Measurements from ENCODE around the gene CBY1. TPM values are rescaled to one million over a fixed set of nuclear protein-coding genes. Genes with fewer than 3 reads are reported as not detected.

The CBY1 gene
- total RNA-seq, 2 experiments from 2014 or later, result 3.5 to 12.8 TPM

DNA sequence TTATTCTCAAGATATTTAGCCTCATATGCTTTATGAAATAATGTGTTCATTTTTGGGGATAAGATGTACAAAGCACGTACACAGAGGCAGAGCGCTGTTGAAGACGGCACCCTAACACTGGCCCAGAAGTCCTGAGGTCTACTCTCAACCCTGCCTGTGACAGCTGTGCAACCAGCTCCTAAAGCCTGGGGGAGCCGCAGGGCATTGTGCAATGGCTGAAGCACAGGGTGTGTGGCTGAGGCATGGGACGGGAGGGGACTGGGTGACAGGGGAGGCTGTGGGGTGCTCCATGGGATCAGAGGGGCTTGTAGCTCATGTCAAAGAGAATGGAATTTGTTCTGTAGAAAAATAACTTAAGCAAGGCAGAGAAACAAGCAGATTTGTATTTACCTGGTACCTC, 28.0 kb upstream of the CBY1 start:
- intact Hi-C loops (cut with micrococcal nuclease; ENCODE audit: unreplicated experiment), result no loop called here

DNA sequence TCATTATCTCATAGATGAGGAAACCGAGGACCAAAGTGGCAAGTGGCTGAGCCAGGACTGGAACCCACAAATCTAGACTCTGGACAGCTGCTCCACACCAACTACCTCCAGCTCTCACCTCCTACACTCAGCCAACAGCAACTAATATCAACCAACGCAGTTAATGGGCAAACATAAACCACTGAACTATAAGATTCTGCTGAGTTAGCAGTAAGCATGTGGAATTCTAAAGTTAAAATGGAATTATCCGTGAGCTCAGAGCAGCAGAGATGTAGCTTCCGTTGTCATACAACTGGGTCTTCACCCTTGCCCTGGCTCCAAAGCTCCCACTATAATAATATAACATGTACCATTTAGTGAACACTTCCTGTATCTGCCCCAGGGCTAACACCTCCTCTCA, 27.3 kb upstream of the CBY1 start:
- POLR2A ChIA-PET, result no interaction called here
- TF ChIP-seq EZH2phosphoT487 (IDR thresholded peaks at IDR 0.05; ENCODE audit: borderline replicate concordance, low read depth, low read length), result no peak
- TF ChIP-seq, protein P1, sequence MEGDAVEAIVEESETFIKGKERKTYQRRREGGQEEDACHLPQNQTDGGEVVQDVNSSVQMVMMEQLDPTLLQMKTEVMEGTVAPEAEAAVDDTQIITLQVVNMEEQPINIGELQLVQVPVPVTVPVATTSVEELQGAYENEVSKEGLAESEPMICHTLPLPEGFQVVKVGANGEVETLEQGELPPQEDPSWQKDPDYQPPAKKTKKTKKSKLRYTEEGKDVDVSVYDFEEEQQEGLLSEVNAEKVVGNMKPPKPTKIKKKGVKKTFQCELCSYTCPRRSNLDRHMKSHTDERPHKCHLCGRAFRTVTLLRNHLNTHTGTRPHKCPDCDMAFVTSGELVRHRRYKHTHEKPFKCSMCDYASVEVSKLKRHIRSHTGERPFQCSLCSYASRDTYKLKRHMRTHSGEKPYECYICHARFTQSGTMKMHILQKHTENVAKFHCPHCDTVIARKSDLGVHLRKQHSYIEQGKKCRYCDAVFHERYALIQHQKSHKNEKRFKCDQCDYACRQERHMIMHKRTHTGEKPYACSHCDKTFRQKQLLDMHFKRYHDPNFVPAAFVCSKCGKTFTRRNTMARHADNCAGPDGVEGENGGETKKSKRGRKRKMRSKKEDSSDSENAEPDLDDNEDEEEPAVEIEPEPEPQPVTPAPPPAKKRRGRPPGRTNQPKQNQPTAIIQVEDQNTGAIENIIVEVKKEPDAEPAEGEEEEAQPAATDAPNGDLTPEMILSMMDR (conservative IDR thresholded peaks at IDR 0.05; ENCODE audit: low read length), result no peak
- no peak overlapping the region for H2AFZ ChIP-seq (ENCODE audit: low read length)
- CTCF ChIA-PET (ENCODE audit: unreplicated experiment), result no interaction called here
- no peaks in the 10 kb centered on the region for H4K20me1 ChIP-seq (ENCODE audit: insufficient read depth, low read length)
- intact Hi-C loops (cut with micrococcal nuclease; ENCODE audit: unreplicated experiment), result no loop called here
- H3K4me2 ChIP-seq (ENCODE audit: low read length), result no peak overlapping the region
- H3K9me3 ChIP-seq (ENCODE audit: low read length), result no peaks in the 10 kb centered on the region
- BruUV-seq (replicated peaks), result no TSS peak
- no peak for DNase-seq (ENCODE audit: low spot score)
- H3K4me1 ChIP-seq (ENCODE audit: insufficient read depth, low read length, poor library complexity, severe bottlenecking), result no peaks in the 10 kb centered on the region
- H3K9me2 ChIP-seq (ENCODE audit: insufficient read depth, low read length), result no peaks in the 10 kb centered on the region
- H3K36me3 ChIP-seq (ENCODE audit: insufficient read depth, low read length), result no peaks in the 10 kb centered on the region
- no peak overlapping the region for H3K27ac ChIP-seq (ENCODE audit: low read depth, low read length, poor library complexity, severe bottlenecking)
- H3K79me2 ChIP-seq (ENCODE audit: insufficient read depth, low read depth, low read length), result no peaks in the 10 kb centered on the region
- H3K4me3 ChIP-seq (ENCODE audit: low read depth, low read length, poor library complexity, severe bottlenecking), result no peak overlapping the region

More for the DNA sequence above, 28.0 kb upstream of the CBY1 start:
- Histone ChIP-seq H3K4me2 (ENCODE audit: low read length) (no peak overlapping the region), H3K27ac (ENCODE audit: low read depth, low read length, poor library complexity, severe bottlenecking) (no peak overlapping the region), H3K79me2 (ENCODE audit: insufficient read depth, low read depth, low read length) (no peaks in the 10 kb centered on the region), H3K4me3 (ENCODE audit: low read depth, low read length, poor library complexity, severe bottlenecking) (no peak overlapping the region), H3K9me3 (ENCODE audit: low read length) (no peaks in the 10 kb centered on the region), H3K9me2 (ENCODE audit: insufficient read depth, low read length) (no peaks in the 10 kb centered on the region), H2AFZ (ENCODE audit: low read length) (no peak overlapping the region), H4K20me1 (ENCODE audit: insufficient read depth, low read length) (no peaks in the 10 kb centered on the region), H3K36me3 (ENCODE audit: insufficient read depth, low read length) (no peaks in the 10 kb centered on the region), H3K4me1 (ENCODE audit: insufficient read depth, low read length, poor library complexity, severe bottlenecking) (no peaks in the 10 kb centered on the region)
- BruUV-seq (replicated peaks), result no TSS peak
- DNase-seq (ENCODE audit: low spot score), result no peak
- ChIA-PET CTCF (ENCODE audit: unreplicated experiment) (no interaction called here), POLR2A (no interaction called here)
- TF ChIP-seq, protein P1 (conservative IDR thresholded peaks at IDR 0.05; ENCODE audit: low read length), result no peak
- no peak for TF ChIP-seq EZH2phosphoT487 (IDR thresholded peaks at IDR 0.05; ENCODE audit: borderline replicate concordance, low read depth, low read length)

DNA sequence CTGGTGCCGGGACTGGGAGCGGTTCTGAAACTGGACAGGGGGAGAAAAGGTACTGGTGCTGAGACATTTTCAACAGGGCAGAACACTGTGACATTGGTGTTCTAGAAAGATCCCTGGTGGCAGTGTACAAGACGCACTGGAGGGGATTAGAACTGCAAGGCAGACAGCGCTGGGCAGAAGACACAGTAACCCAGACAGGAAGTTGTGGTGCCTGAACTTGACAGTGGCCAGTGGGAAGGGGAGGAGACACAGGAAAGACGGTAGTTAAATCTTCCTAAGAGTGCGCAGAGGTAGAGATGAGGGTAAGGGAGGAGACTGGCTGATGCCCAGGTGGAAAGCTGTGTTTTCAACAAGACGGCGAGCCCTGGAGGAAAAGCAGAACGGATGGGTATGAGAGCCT, 24.7 kb upstream of the CBY1 start:
- no TSS peak for BruUV-seq (replicated peaks)

More for the DNA sequence above, 24.7 kb upstream of the CBY1 start:
- Histone ChIP-seq H3K4me3 (ENCODE audit: low read depth, low read length, poor library complexity, severe bottlenecking) (no peak overlapping the region), H3K36me3 (ENCODE audit: insufficient read depth, low read length) (no peaks in the 10 kb centered on the region), H3K9me2 (ENCODE audit: insufficient read depth, low read length) (no peaks in the 10 kb centered on the region), H2AFZ (ENCODE audit: low read length) (no peak overlapping the region), H3K79me2 (ENCODE audit: insufficient read depth, low read depth, low read length) (no peaks in the 10 kb centered on the region), H3K9me3 (ENCODE audit: low read length) (no peaks in the 10 kb centered on the region), H3K4me2 (ENCODE audit: low read length) (no peak overlapping the region), H3K4me1 (ENCODE audit: insufficient read depth, low read length, poor library complexity, severe bottlenecking) (no peaks in the 10 kb centered on the region), H4K20me1 (ENCODE audit: insufficient read depth, low read length) (no peaks in the 10 kb centered on the region), H3K27ac (ENCODE audit: low read depth, low read length, poor library complexity, severe bottlenecking) (no peak overlapping the region)
- ChIA-PET CTCF (ENCODE audit: unreplicated experiment) (no interaction called here), POLR2A (interaction anchor here (0.6 kb wide), 1 partner anchor 10 kb away, joined by 5 read pairs; no protein-coding TSS in a partner anchor)
- intact Hi-C loops (cut with micrococcal nuclease; ENCODE audit: unreplicated experiment), result no loop called here
- DNase-seq (ENCODE audit: low spot score), result no peak
- no peak for TF ChIP-seq EZH2phosphoT487 (IDR thresholded peaks at IDR 0.05; ENCODE audit: borderline replicate concordance, low read depth, low read length)
- TF ChIP-seq, protein P1 (conservative IDR thresholded peaks at IDR 0.05; ENCODE audit: low read length), result no peak
